NCI-H1048 (cell line): ENCODE data around the gene ADGRF5.
"Not testable (repeated sequence)": the region's sequence is repeated elsewhere in the genome, so short reads cannot be mapped to it uniquely, and the experiment has no call there.

ENCODE experiments used
- DNase-seq: peaks from one replicate; lab custom pipeline; 2025; lab: John Stamatoyannopoulos, UW

ADGRF5 gene

DNA sequence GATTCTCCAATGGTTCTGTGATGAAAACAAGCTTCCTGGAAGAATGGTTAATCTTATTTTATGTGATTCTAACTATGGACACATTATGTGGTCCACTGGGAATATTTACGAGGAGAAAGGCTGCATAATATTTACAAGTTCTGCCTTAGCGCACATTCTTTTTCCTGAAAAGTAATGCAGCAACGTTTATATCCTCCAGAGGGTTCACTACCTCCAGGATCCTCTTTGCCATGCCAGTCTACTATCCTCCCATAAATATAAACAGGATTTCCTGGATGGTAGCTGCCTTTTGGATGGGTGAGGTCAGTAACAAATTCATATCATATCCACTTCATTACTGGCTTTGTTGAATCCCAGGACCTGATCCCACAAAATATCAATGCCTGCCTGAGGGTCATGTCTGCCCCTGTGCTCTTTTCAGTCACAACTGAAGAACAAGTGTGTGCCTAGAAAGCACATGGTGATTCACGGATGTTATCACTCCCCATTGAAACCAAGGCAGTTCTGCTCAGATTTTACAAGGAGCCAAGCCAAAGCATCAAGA, 30.4 kb downstream of the ADGRF5 start:
- DNase-seq: no peak

GRCh38 chr6:46888578-46888977, 33.2 kb downstream of the ADGRF5 start:
- no peak for DNase-seq

GRCh38 chr6:46888031-46888430, 33.7 kb downstream of the ADGRF5 start:
- DNase-seq: no peak

DNA sequence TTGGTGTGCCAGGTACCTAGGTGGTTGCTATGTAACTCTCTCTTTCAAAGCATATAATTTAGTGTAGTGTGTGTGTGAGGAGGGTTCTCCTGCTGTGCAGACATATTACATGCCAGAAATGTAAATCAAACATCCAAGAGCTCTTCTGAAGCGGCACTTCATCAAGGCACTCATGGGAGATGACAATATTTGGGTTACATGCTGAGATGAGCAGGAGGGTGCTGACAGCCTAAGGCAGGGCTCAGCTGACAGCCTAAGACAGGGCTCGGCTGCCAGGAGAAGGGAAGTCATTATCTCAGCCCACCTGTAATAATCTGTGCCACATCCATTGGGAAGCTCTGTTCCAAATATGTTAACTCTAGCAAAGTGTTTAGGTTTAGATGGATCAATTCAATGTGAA, 39.1 kb downstream of the ADGRF5 start:
- DNase-seq: no peak

DNA sequence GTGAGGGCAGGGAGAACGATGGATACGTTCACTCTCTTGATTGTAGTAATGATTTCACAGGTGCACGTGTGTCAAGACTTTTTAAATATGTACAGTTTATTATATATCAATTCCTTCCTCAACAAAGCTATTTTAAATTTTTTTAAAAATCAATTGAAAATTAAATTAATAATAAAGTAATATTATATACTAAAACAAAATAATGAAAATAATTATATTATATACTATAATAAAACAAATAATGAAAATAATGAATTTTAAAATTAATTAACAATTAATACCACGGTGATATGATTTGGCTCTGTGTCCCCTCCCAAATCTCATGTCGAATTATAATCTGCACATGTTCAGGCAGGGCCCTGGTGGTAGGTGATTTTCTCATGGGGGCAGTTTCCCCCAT, 42.7 kb downstream of the ADGRF5 start:
- no peak for DNase-seq

DNA sequence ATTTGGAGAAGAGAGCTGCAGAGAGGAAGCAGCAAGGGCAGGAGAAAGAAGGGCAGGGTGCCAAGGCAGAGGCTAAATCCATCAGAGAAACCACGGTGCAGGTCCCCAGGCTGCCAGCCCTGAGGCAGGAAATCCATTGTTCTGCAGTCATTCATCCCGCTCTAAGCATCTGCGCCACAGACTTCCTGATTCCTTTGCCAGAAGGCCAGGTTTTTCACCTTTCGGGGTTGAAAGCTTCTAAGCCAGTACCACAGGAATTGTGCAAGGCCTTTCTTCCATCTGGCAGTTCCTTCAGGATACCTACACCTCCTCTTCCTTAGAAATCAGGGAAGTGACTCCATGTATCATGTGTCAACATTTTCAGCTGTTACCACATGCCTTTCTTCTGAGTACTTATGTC, 45.6 kb downstream of the ADGRF5 start:
- DNase-seq: no peak

- DNase-seq: no peak
These were observed 54.3 kb downstream of the ADGRF5 start for GRCh38 chr6:46867411-46867810.

GRCh38 chr6:46865221-46865620, 56.5 kb downstream of the ADGRF5 start:
- no peak for DNase-seq

- DNase-seq: no peak
These were observed 57.9 kb downstream of the ADGRF5 start for GRCh38 chr6:46863791-46864190.

- DNase-seq: no peak
These were observed 59.4 kb downstream of the ADGRF5 start for GRCh38 chr6:46862381-46862780.

DNA sequence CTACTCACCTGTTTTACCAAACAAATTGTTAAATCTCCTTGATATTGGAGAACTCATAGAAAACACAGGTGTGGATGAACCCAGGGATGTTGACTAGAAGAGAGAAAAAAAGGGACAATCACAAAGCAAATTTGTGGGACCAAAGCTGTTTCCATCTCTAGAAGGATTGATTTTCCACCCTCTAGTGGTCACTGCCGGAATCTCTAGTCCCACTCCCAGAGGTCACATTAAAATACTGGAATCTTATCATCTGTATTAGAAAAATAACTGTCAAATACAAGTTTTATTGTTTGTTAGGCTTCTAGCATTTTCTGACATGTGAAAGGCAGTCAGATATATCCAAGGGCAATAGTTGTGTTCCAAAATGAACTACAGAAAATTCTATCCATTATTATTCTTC, 65.8 kb downstream of the ADGRF5 start:
- DNase-seq: not testable (repeated sequence)

DNA sequence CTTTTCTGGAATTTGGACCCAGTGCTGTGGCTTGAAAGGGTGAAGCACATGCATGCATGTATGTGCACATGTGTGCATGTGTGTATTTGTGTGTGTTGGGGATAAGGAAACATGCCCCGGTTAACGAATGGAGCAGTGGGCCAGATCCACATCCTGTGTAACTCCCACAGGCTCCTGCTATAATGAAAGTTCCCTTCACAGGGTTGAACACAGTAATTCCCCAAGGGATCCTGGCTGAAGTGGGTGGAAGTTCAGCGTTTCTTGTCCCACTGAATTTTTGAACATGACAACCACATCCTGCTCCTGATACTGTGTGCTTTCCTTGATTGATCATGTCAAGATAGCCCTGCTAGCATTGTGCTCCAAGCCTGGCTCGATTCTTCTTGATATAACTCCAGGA, 70.2 kb downstream of the ADGRF5 start:
- not testable (repeated sequence) for DNase-seq

DNA sequence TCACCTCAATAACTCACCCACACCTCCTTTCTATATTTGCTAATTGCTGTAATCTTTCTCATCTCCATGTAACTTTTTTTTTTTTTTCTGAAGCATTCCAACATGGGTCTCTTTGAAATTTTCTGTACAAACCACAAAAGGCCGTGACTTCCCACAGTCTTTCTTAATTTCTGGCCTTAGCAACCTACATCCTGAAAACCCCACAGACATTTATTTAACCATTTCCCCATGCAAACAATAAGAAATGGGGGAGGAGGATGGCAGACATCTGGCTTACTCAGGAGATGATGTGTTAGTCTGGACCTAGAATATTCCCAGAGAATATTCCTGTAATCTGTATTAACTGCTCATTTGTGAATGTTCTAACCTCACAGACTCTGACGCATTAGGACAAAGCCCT, 70.9 kb downstream of the ADGRF5 start:
- DNase-seq: no peak

GRCh38 chr6:46849361-46849690, 72.4 kb downstream of the ADGRF5 start:
- DNase-seq: no peak

GRCh38 chr6:46848684-46849360, 72.9 kb downstream of the ADGRF5 start:
- DNase-seq: peak; percentile 66

- DNase-seq: no peak
These were observed 76.6 kb downstream of the ADGRF5 start for GRCh38 chr6:46845126-46845525.

DNA sequence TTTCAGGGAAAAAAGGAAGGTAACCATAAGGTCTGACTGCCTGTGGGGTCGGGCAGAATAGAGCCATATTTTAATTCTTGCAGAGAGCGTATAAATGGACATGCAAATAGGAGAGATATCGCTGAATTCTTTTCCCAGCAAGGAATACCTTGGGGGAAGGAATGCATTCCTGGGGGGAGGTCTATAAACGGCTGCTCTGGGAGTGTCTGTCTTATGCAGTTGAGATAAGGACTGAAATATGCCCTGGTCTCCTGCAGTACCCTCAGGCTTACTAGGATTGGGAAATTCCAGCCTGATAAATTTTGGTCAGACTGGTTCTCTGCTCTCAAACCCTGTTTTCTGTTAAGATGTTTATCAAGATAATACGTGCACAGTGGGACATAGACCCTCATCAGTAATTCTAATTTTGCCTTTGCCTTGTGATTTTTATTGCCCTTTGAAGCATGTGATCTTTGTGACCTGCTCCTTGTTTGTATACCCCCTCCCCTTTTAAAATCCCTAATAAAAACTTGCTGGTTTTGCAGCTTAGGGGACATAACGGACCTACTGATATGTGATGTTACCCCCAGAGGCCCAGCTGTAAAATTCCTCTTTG, 79.4 kb downstream of the ADGRF5 start:
- DNase-seq: not testable (repeated sequence)

GRCh38 chr6:46838033-46838432, 83.7 kb downstream of the ADGRF5 start:
- no peak for DNase-seq

GRCh38 chr6:46834991-46835390, 86.7 kb downstream of the ADGRF5 start:
- DNase-seq: not testable (repeated sequence)

DNA sequence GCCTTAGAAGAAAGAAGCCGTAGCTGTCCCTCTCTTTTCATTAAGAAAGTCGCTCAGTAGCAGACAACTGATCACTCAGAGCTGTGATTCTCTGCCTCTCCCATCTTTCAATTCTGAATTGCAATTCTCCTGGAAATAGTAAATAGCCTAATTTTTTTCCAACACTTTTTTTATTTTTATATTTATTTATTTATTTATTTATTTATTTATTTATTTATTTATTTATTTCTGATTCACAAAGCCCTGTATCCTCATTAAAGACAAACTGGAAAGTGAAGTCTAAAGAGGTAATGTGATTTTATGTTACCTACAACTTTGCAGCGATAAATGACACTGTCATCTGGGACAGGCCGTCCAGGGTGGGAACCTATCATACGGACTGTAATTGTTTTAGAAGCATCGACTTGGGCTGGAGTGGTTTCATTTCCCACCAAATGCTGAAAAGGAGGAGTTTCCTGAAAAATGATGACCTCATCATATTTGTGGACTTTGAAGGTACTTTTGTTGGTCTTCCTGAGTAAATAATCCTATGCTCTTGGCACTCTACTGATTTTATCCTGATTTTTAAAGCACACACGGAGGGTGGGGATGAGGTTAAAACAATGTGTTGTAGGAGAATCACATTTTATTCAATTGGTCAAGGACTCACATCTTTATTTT, 87.4 kb downstream of the ADGRF5 start:
- not testable (repeated sequence) for DNase-seq

DNA sequence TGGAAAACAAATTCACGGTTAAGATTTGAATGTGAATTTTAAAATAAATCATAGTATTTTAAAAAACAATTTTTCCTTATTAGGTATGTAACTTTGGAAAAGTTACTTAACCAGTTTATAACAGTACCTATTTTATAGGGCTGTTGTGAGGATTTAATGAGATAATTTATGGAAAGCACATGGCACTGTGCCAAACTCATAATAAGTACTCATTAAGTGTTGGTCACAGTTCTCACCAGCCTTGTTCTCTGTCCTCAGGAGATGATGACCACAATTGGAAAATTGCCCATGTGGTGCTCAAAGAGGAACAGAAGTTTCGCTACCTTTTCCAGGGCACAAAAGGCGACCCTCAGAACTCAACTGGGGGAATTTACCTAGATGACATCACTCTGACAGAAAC, 88.9 kb downstream of the ADGRF5 start:
- DNase-seq: no peak

DNA sequence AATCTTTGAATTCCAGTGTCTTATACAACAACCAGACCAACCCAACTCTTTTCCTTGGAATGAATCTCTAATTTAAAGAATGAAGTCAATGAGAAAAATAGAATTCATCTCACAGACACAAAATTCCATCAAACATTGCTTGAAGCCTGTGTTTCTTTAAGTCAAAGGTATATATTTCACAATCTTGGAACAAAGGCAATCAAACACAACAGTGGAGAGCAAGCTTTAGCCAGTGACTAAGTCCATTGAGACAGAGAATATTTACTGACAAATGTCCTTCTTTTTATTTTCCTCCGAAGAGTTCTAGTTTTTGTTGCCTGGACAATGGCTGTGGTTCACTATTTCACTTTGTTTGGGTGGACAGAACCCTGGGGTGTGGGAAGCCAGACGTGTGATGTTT, 92.8 kb downstream of the ADGRF5 start:
- DNase-seq: no peak

DNA sequence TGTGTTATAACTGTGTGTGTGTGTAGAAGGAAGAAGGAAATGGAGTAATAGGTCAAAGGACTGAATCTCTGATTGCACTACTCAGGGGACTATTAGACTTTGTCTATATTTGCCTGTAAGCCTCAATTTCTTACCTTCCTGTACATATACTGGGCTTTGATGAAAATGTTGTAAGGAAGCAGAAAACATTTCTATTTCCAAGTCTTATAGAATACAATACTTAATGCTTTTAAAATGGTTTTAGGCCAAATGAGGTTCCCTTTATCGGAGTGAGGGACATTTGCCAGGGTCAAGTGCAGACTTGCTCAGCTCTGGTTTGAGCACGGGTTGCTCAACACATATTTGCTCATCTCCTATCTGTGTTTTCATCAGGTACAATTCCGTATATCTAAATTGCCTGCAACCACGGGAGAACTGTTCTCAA, 100.3 kb downstream of the ADGRF5 start:
- DNase-seq: no peak
